Natural killer cell (primary cell): ENCODE data around the gene GRID2. TPM values are rescaled to one million over a fixed set of nuclear protein-coding genes. Genes with fewer than 3 reads are reported as not detected.

Experiments used
- ATAC-seq, 3 donors: fragments of 150-1000 bp in 2 of 3; fragments of 200-7000 bp in 1 of 3; cut with Tn5 transposase; 1 replicate in 1 of 3; 2 replicates in 2 of 3; pipeline ENCODE4 v1.10.0; 2021; ENCODE audit warnings: mild to moderate bottlenecking in 2 of 3, moderate library complexity in 2 of 3
- DNase-seq, 2 donors: peaks; one replicate each; pipeline versions ENCODE4 v3.0.0 to v3.0.0-alpha.2; 2013 to 2021; ENCODE audit warnings: mixed read lengths in 1 of 2
- H3K27ac ChIP-seq: one replicate; pipeline ENCODE4 v1.5.1; 2013; ENCODE audit warnings: mild to moderate bottlenecking, low read length
- H3K27me3 ChIP-seq: one replicate; pipeline ENCODE4 v1.6.1; 2013; ENCODE audit warnings: low read length; ENCODE audit not compliant: control insufficient read depth, insufficient read depth
- H3K36me3 ChIP-seq: one replicate; pipeline ENCODE4 v1.6.1; 2013; ENCODE audit warnings: low read length; ENCODE audit not compliant: control insufficient read depth, insufficient read depth
- H3K4me1 ChIP-seq: one replicate; pipeline ENCODE4 v1.6.1; 2013; ENCODE audit warnings: low read length; ENCODE audit not compliant: control insufficient read depth, insufficient read depth
- H3K4me3 ChIP-seq: one replicate; pipeline ENCODE4 v1.5.1; 2013; ENCODE audit warnings: low read length
- H3K9me3 ChIP-seq: one replicate; pipeline ENCODE4 v1.6.1; 2013; ENCODE audit warnings: low read length; ENCODE audit not compliant: control insufficient read depth, insufficient read depth
- H3K27ac Mint-ChIP-seq, 2 donors: one replicate each; pipeline ENCODE4 v1.8.0; 2022; ENCODE audit warnings: mild to moderate bottlenecking in 2 of 2, mixed read lengths in 2 of 2, moderate library complexity in 1 of 2
- H3K27me3 Mint-ChIP-seq, 2 donors: one replicate each; pipeline ENCODE4 v1.8.0; 2022; ENCODE audit warnings: low read depth in 2 of 2, mixed read lengths in 2 of 2
- H3K36me3 Mint-ChIP-seq: one replicate; pipeline ENCODE4 v1.8.0; 2022; ENCODE audit warnings: mixed read lengths
- H3K4me1 Mint-ChIP-seq, 2 donors: one replicate each; pipeline ENCODE4 v1.8.0; 2022; ENCODE audit warnings: mixed read lengths in 2 of 2
- H3K4me3 Mint-ChIP-seq: one replicate; pipeline ENCODE4 v1.8.0; 2022; ENCODE audit warnings: mild to moderate bottlenecking, moderate library complexity, mixed read lengths
- H3K9me3 Mint-ChIP-seq, 2 donors: one replicate each; pipeline ENCODE4 v1.8.0; 2022; ENCODE audit warnings: mixed read lengths in 2 of 2
- CTCF ChIP-seq: fragments of 200-600 bp; IDR thresholded peaks from one replicate; pipeline ENCODE4 v1.8.0; 2022; ENCODE audit warnings: antibody characterized with exemption
- WGBS: methylation state at CpG from one replicate; pipeline ENCODE4 v1.1.7; 2013; ENCODE audit warnings: missing lambda C conversion rate; ENCODE audit not compliant: insufficient coverage; 5-methylcytosine and 5-hydroxymethylcytosine counted together
- intact Hi-C: fragments of 100-400 bp; cut with micrococcal nuclease; formaldehyde crosslinking; loops from one replicate; pipeline ENCODE4 v1.14.2; 2022
- total RNA-seq, 4 donors: library from RNA; stranded (reverse); fragments of 120-200 nt in 1 of 4; gene quantifications; one replicate each; pipeline versions ENCODE4 v1.2.3 to v1.2.4, GENCODE V29; 2013 to 2022

Gene GRID2
- total RNA-seq, 3 donors from 2014 or later (not counting 1 experiment from before 2014, with no cell fraction given), result not detected

GRCh38 chr4:92362028-92362427 lies 58.3 kb downstream of the GRID2 start:
- H3K4me3 ChIP-seq, result no peak overlapping the region
- H3K4me1 Mint-ChIP-seq, result no peaks in the 10 kb centered on the region
- H3K36me3 ChIP-seq, result no peaks in the 10 kb centered on the region
- no peaks in the 10 kb centered on the region for H3K4me1 ChIP-seq
- no peak for ATAC-seq
- H3K27ac Mint-ChIP-seq, result no peak overlapping the region
- H3K36me3 Mint-ChIP-seq, result no peaks in the 10 kb centered on the region
- intact Hi-C loops, result no loop called here
- H3K4me3 Mint-ChIP-seq, result no peak overlapping the region
- no peaks in the 10 kb centered on the region for H3K9me3 ChIP-seq
- no peak for DNase-seq
- TF ChIP-seq CTCF, result no peak
- H3K27me3 ChIP-seq, result no peaks in the 10 kb centered on the region
- no peak overlapping the region for H3K27ac ChIP-seq
- H3K9me3 Mint-ChIP-seq, result peaks cover 4 to 11% of the 10 kb centered on the region in 2 donors
- H3K27me3 Mint-ChIP-seq, result no peaks in the 10 kb centered on the region

GRCh38 chr4:92368653-92369052 lies 64.9 kb downstream of the GRID2 start:
- Histone ChIP-seq H3K27ac (no peak overlapping the region), H3K36me3 (no peaks in the 10 kb centered on the region), H3K9me3 (no peaks in the 10 kb centered on the region), H3K27me3 (no peaks in the 10 kb centered on the region), H3K4me3 (no peak overlapping the region), H3K4me1 (no peaks in the 10 kb centered on the region)
- 84% methylated on average over 2 of the region's 4 CpGs for WGBS
- no peaks in the 10 kb centered on the region for H3K4me1 Mint-ChIP-seq
- no peak for TF ChIP-seq CTCF
- H3K9me3 Mint-ChIP-seq, result peaks cover 11 to 23% of the 10 kb centered on the region in 2 donors
- H3K36me3 Mint-ChIP-seq, result no peaks in the 10 kb centered on the region
- DNase-seq (no peak), ATAC-seq (no peak)
- no peak overlapping the region for H3K27ac Mint-ChIP-seq
- intact Hi-C loops, result no loop called here
- H3K27me3 Mint-ChIP-seq, result no peaks in the 10 kb centered on the region
- H3K4me3 Mint-ChIP-seq, result no peak overlapping the region

GRCh38 chr4:92381616-92382015 lies 77.8 kb downstream of the GRID2 start:
- Mint-ChIP-seq H3K36me3 (no peaks in the 10 kb centered on the region), H3K27ac (no peak overlapping the region), H3K4me3 (no peak overlapping the region), H3K27me3 (no peaks in the 10 kb centered on the region), H3K9me3 (peaks cover 9 to 13% of the 10 kb centered on the region in 2 donors), H3K4me1 (no peaks in the 10 kb centered on the region)
- Histone ChIP-seq H3K27me3 (no peaks in the 10 kb centered on the region), H3K36me3 (no peaks in the 10 kb centered on the region), H3K27ac (no peak overlapping the region), H3K4me3 (no peak overlapping the region), H3K9me3 (no peaks in the 10 kb centered on the region), H3K4me1 (no peaks in the 10 kb centered on the region)
- no peak for DNase-seq
- TF ChIP-seq CTCF, result no peak
- intact Hi-C loops, result no loop called here
- ATAC-seq, result no peak

- no peak overlapping the region for H3K4me3 Mint-ChIP-seq
- DNase-seq, result no peak
- Histone ChIP-seq H3K9me3 (no peaks in the 10 kb centered on the region), H3K4me1 (no peaks in the 10 kb centered on the region), H3K27ac (no peak overlapping the region), H3K36me3 (no peaks in the 10 kb centered on the region), H3K4me3 (no peak overlapping the region), H3K27me3 (no peaks in the 10 kb centered on the region)
- H3K27ac Mint-ChIP-seq, result no peak overlapping the region
- no peak for TF ChIP-seq CTCF
- no peaks in the 10 kb centered on the region for H3K27me3 Mint-ChIP-seq
- H3K36me3 Mint-ChIP-seq, result no peaks in the 10 kb centered on the region
- H3K4me1 Mint-ChIP-seq, result no peaks in the 10 kb centered on the region
- peaks cover 8 to 12% of the 10 kb centered on the region in 2 donors for H3K9me3 Mint-ChIP-seq
- no peak for ATAC-seq
- intact Hi-C loops, result no loop called here
- no CpG with 5 or more reads among the region's 1 CpG for WGBS
Observed at GRCh38 chr4:92382128-92382527, 78.4 kb downstream of the GRID2 start.
